Hepatocyte (in vitro differentiated cells): ENCODE results near the gene STK32C. TPM values are rescaled to one million over a fixed set of nuclear protein-coding genes. Genes with fewer than 3 reads are reported as not detected.

Experiments used
- DNase-seq: peaks from one replicate; pipeline ENCODE4 v3.0.0-alpha.2; 2016; ENCODE audit warnings: low spot score
- H2AFZ ChIP-seq: fragments of 200-600 bp; sonication (generic); 2 replicates; pipeline ENCODE4 v1.6.0; 2016; ENCODE audit warnings: antibody characterized with exemption, mild to moderate bottlenecking
- H3K27ac ChIP-seq: fragments of 200-600 bp; sonication (generic); 2 replicates; pipeline ENCODE4 v1.5.1; 2016; ENCODE audit warnings: mild to moderate bottlenecking
- H3K27me3 ChIP-seq: fragments of 200-600 bp; sonication (generic); 2 replicates; pipeline ENCODE4 v1.6.1; 2016
- H3K36me3 ChIP-seq: fragments of 200-600 bp; sonication (generic); replicated peaks from 2 replicates; pipeline ENCODE4 v1.5.1; 2016; ENCODE audit warnings: low read depth; ENCODE audit not compliant: insufficient read depth
- H3K4me1 ChIP-seq: fragments of 200-600 bp; sonication (generic); 2 replicates; pipeline ENCODE4 v1.5.1; 2016; ENCODE audit warnings: mild to moderate bottlenecking, moderate library complexity; ENCODE audit not compliant: insufficient read depth
- H3K4me2 ChIP-seq: fragments of 200-600 bp; sonication (generic); 2 replicates; pipeline ENCODE4 v1.6.0; 2016
- H3K4me3 ChIP-seq: fragments of 200-600 bp; sonication (generic); 2 replicates; pipeline ENCODE4 v1.5.1; 2016; ENCODE audit warnings: mild to moderate bottlenecking
- H3K79me2 ChIP-seq: fragments of 200-600 bp; sonication (generic); 2 replicates; pipeline ENCODE4 v1.6.0; 2017; ENCODE audit warnings: mild to moderate bottlenecking
- H3K9me2 ChIP-seq: fragments of 200-600 bp; sonication (generic); replicated peaks from 2 replicates; pipeline ENCODE4 v1.6.0; 2017; ENCODE audit warnings: mild to moderate bottlenecking; ENCODE audit not compliant: insufficient read depth
- H3K9me3 ChIP-seq: fragments of 200-600 bp; sonication (generic); 2 replicates; pipeline ENCODE4 v1.5.1; 2016; ENCODE audit warnings: low read depth, mild to moderate bottlenecking
- H4K20me1 ChIP-seq: fragments of 200-600 bp; sonication (generic); 2 replicates; pipeline ENCODE4 v1.6.0; 2016; ENCODE audit warnings: mild to moderate bottlenecking; ENCODE audit not compliant: insufficient read depth, poor library complexity, severe bottlenecking
- CTCF ChIP-seq: fragments of 200-600 bp; sonication (generic); IDR thresholded peaks from 2 replicates; pipeline ENCODE4 v1.5.1; 2016; ENCODE audit warnings: antibody characterized with exemption, mild to moderate bottlenecking; ENCODE audit not compliant: poor library complexity
- EZH2 ChIP-seq: fragments of 200-600 bp; sonication (generic); IDR thresholded peaks from 2 replicates; pipeline ENCODE4 v1.6.1; 2016; ENCODE audit warnings: antibody characterized with exemption, mild to moderate bottlenecking, borderline replicate concordance
- EZH2phosphoT487 ChIP-seq: fragments of 200-600 bp; sonication (generic); IDR thresholded peaks from one replicate; pipeline ENCODE4 v1.6.1; 2018; ENCODE audit warnings: antibody characterized with exemption, mild to moderate bottlenecking, low read depth, moderate library complexity; ENCODE audit not compliant: unreplicated experiment, severe bottlenecking
- WGBS: methylation state at CpG from one replicate; pipeline ENCODE4 v1.1.6; 2016; ENCODE audit warnings: low lambda C conversion rate; ENCODE audit errors: missing lambda C conversion rate; 5-methylcytosine and 5-hydroxymethylcytosine counted together
- polyA plus RNA-seq: library from polyadenylated mRNA; unstranded; fragments of >200 nt; fragmentation: Nextera tagmentation; extraction: Ambion mirVana; gene quantifications from 2 replicates; pipeline ENCODE4 v1.2.1, GENCODE V29; 2016
- total RNA-seq: library from RNA; depleted of rRNA; stranded (reverse); fragments of >200 nt; gene quantifications from 2 replicates; pipeline ENCODE4 v1.2.3, GENCODE V29; 2014

STK32C gene
- total and polyA plus RNA-seq, 2 experiments from 2014 or later, result 7.9 to 12.2 TPM

GRCh38 chr10:132347211-132347930, 39.6 kb upstream of the STK32C start:
- TF ChIP-seq CTCF (no peak), EZH2 (no peak), EZH2phosphoT487 (no peak)
- Histone ChIP-seq H3K79me2 (no peaks in the 10 kb centered on the region), H3K27me3 (no peaks in the 10 kb centered on the region), H3K36me3 (no peaks in the 10 kb centered on the region), H3K27ac (no peak overlapping the region), H3K4me3 (no peak overlapping the region), H2AFZ (no peak overlapping the region), H3K9me2 (no peaks in the 10 kb centered on the region), H4K20me1 (no peaks in the 10 kb centered on the region), H3K4me2 (no peak overlapping the region), H3K4me1 (no peaks in the 10 kb centered on the region), H3K9me3 (no peaks in the 10 kb centered on the region)
- DNase-seq, result no peak
- WGBS, result 98% methylated on average over 20 of the region's 23 CpGs

GRCh38 chr10:132346806-132347205, 39.1 kb upstream of the STK32C start:
- Histone ChIP-seq H4K20me1 (no peaks in the 10 kb centered on the region), H3K4me1 (no peaks in the 10 kb centered on the region), H3K4me2 (no peak overlapping the region), H3K9me2 (no peaks in the 10 kb centered on the region), H3K27me3 (no peaks in the 10 kb centered on the region), H2AFZ (no peak overlapping the region), H3K4me3 (no peak overlapping the region), H3K27ac (no peak overlapping the region), H3K79me2 (no peaks in the 10 kb centered on the region), H3K36me3 (no peaks in the 10 kb centered on the region), H3K9me3 (no peaks in the 10 kb centered on the region)
- no peak for DNase-seq
- 88% methylated on average over 9 of the region's 9 CpGs for WGBS
- no peak for TF ChIP-seq EZH2
- TF ChIP-seq CTCF, result no peak
- TF ChIP-seq EZH2phosphoT487, result no peak

GRCh38 chr10:132345345-132345744, 37.6 kb upstream of the STK32C start:
- H3K27ac ChIP-seq, result no peak overlapping the region
- H2AFZ ChIP-seq, result no peak overlapping the region
- no peak for DNase-seq
- H3K79me2 ChIP-seq, result no peaks in the 10 kb centered on the region
- no peak overlapping the region for H3K4me3 ChIP-seq
- H3K36me3 ChIP-seq, result no peaks in the 10 kb centered on the region
- H3K9me2 ChIP-seq, result no peaks in the 10 kb centered on the region
- TF ChIP-seq CTCF (no peak), EZH2phosphoT487 (no peak), EZH2 (no peak)
- H3K9me3 ChIP-seq, result no peaks in the 10 kb centered on the region
- no peak overlapping the region for H3K4me2 ChIP-seq
- no peaks in the 10 kb centered on the region for H4K20me1 ChIP-seq
- H3K27me3 ChIP-seq, result no peaks in the 10 kb centered on the region
- H3K4me1 ChIP-seq, result no peaks in the 10 kb centered on the region
- 88% methylated on average over 7 of the region's 7 CpGs for whole genome bisulfite sequencing
